Tibial nerve (tissue), 4 donors: ENCODE results near the gene PTPRR. TPM values are rescaled to one million over a fixed set of nuclear protein-coding genes. Genes with fewer than 3 reads are reported as not detected.
A peak's percentile ranks its signal among the peaks of the same experiment; 100 is the strongest.

Experiments
- DNase-seq, 2 donors: peaks; one replicate each; pipeline ENCODE4 v3.0.0-alpha.2; 2019; ENCODE audit warnings: low spot score in 2 of 2
- H3K27ac ChIP-seq, 4 donors: fragments of 200-600 bp; sonication (generic) in 3 of 4; one replicate each; pipeline ENCODE4 v1.5.1; 2017 to 2019; ENCODE audit warnings: mild to moderate bottlenecking in 1 of 4
- H3K27me3 ChIP-seq, 2 donors: fragments of 200-600 bp; sonication (generic) in 1 of 2; one replicate each; pipeline versions ENCODE4 v1.5.1 to v1.6.0; 2017 to 2019
- H3K36me3 ChIP-seq, 3 donors: fragments of 200-600 bp; sonication (generic); one replicate each; pipeline ENCODE4 v1.5.1; 2018 to 2019
- H3K4me1 ChIP-seq, 4 donors: fragments of 200-600 bp; sonication (generic) in 3 of 4; one replicate each; pipeline ENCODE4 v1.5.1; 2017 to 2019
- H3K4me3 ChIP-seq, 4 donors: fragments of 200-600 bp; sonication (generic) in 3 of 4; one replicate each; pipeline ENCODE4 v1.5.1; 2017 to 2019; ENCODE audit warnings: mild to moderate bottlenecking in 1 of 4, moderate library complexity in 1 of 4
- H3K9me3 ChIP-seq, 4 donors: fragments of 200-600 bp; sonication (generic) in 3 of 4; one replicate each; pipeline ENCODE4 v1.5.1; 2017 to 2019
- CTCF ChIP-seq, 5 experiments: fragments of 200-600 bp in 3 of 5; fragments of 450-650 bp in 2 of 5; sonication (generic) in 3 of 5; IDR thresholded peaks; one replicate each; pipeline ENCODE4 v1.5.1; 2016 to 2019; ENCODE audit warnings: antibody characterized with exemption in 5 of 5, mild to moderate bottlenecking in 3 of 5, moderate library complexity in 2 of 5
- EP300 ChIP-seq, 2 donors: sonication (generic); formaldehyde crosslinking; IDR thresholded peaks; one replicate each; pipeline ENCODE4 v1.6.1; 2017; ENCODE audit warnings: antibody characterized with exemption in 2 of 2, mild to moderate bottlenecking in 1 of 2
- POLR2A ChIP-seq, 2 donors: fragments of 450-650 bp; IDR thresholded peaks; one replicate each; pipeline ENCODE4 v1.6.1; 2017; ENCODE audit warnings: antibody characterized with exemption in 2 of 2, mild to moderate bottlenecking in 2 of 2, moderate library complexity in 2 of 2
- WGBS, 2 donors: methylation state at CpG; one replicate each; pipeline ENCODE4 v1.1.5; 2018; 5-methylcytosine and 5-hydroxymethylcytosine counted together
- total RNA-seq, 4 donors: library from RNA; depleted of rRNA; stranded (reverse); fragments of >200 nt; gene quantifications; one replicate each; pipeline ENCODE4 v1.1.0, GENCODE V29; 2016

PTPRR gene
- total RNA-seq, 4 donors from 2014 or later: not detected

GRCh38 chr12:70666364-70666763 is 254.2 kb downstream of the PTPRR start:
- Histone ChIP-seq H3K4me1 (peaks cover 0 to 7% (median 2%) of the 10 kb centered on the region in 4 donors), H3K27ac (no peak overlapping the region), H3K27me3 (no peaks in the 10 kb centered on the region), H3K9me3 (no peaks in the 10 kb centered on the region), H3K36me3 (no peaks in the 10 kb centered on the region), H3K4me3 (no peak overlapping the region)
- no peak for DNase-seq
- WGBS, 2 donors: 91 to 100% methylated on average over 1 of the region's 1 CpG
- no peak for TF ChIP-seq POLR2A (IDR thresholded peaks at IDR 0.05)
- no peak for TF ChIP-seq EP300 (IDR thresholded peaks at IDR 0.05)
- no peak for TF ChIP-seq CTCF (IDR thresholded peaks at IDR 0.05)

- Histone ChIP-seq H3K9me3 (no peaks in the 10 kb centered on the region), H3K4me1 (peaks cover 0 to 11% (median 3%) of the 10 kb centered on the region in 4 donors), H3K27me3 (no peaks in the 10 kb centered on the region), H3K27ac (no peak overlapping the region), H3K4me3 (no peak overlapping the region), H3K36me3 (no peaks in the 10 kb centered on the region)
- no peak for TF ChIP-seq EP300 (IDR thresholded peaks at IDR 0.05)
- TF ChIP-seq CTCF (IDR thresholded peaks at IDR 0.05): no peak
- no peak for TF ChIP-seq POLR2A (IDR thresholded peaks at IDR 0.05)
- DNase-seq: no peak
- WGBS, 2 donors: 32 to 34% methylated on average over 7 of the region's 7 CpGs
Measured at GRCh38 chr12:70664465-70664881, 256.1 kb downstream of the PTPRR start.

- no peak for DNase-seq
- 92 to 96% methylated on average over 1 of the region's 1 CpG for WGBS, 2 donors
- Histone ChIP-seq H3K36me3 (no peaks in the 10 kb centered on the region), H3K9me3 (no peaks in the 10 kb centered on the region), H3K4me1 (peaks cover 0 to 11% (median 3%) of the 10 kb centered on the region in 4 donors), H3K27me3 (no peaks in the 10 kb centered on the region), H3K27ac (no peak overlapping the region), H3K4me3 (no peak overlapping the region)
- no peak for TF ChIP-seq CTCF (IDR thresholded peaks at IDR 0.05)
- TF ChIP-seq POLR2A (IDR thresholded peaks at IDR 0.05): no peak
- TF ChIP-seq EP300 (IDR thresholded peaks at IDR 0.05): no peak
Measured at GRCh38 chr12:70663838-70664237, 256.7 kb downstream of the PTPRR start.

GRCh38 chr12:70661466-70662161 is 258.9 kb downstream of the PTPRR start:
- H3K4me3 ChIP-seq: no peak overlapping the region
- H3K27me3 ChIP-seq: no peaks in the 10 kb centered on the region

More at GRCh38 chr12:70661466-70662161, 258.9 kb downstream of the PTPRR start:
- no peak for DNase-seq
- WGBS, 2 donors: 40 to 45% methylated on average over 8 of the region's 8 CpGs
- peaks cover 0 to 11% (median 3%) of the 10 kb centered on the region in 4 donors for H3K4me1 ChIP-seq
- TF ChIP-seq CTCF (IDR thresholded peaks at IDR 0.05) (no peak), POLR2A (IDR thresholded peaks at IDR 0.05) (no peak), EP300 (IDR thresholded peaks at IDR 0.05) (no peak)
- peak overlapping the region in 1 of 4 donors; percentile 4 for H3K27ac ChIP-seq
- H3K9me3 ChIP-seq: no peaks in the 10 kb centered on the region
- H3K36me3 ChIP-seq: no peaks in the 10 kb centered on the region
